ENCODE measurements around the gene CFDP1.
A peak's percentile ranks its signal among the peaks of the same experiment; 100 is the strongest.
"Not testable (repeated sequence)": the region's sequence is repeated elsewhere in the genome, so short reads cannot be mapped to it uniquely, and the experiment has no call there.

The CFDP1 gene

GRCh38 chr16:75461575-75461974 is 28.3 kb upstream of the CFDP1 start:
- peak in 1 of 10 donors; percentile 7 for DNase-seq
- intact Hi-C loops (cut with DNase I) = loop anchor here (10.0 kb wide), 1 partner anchor 163 kb away; the partner anchor contains the start of gene ADAT1

DNA sequence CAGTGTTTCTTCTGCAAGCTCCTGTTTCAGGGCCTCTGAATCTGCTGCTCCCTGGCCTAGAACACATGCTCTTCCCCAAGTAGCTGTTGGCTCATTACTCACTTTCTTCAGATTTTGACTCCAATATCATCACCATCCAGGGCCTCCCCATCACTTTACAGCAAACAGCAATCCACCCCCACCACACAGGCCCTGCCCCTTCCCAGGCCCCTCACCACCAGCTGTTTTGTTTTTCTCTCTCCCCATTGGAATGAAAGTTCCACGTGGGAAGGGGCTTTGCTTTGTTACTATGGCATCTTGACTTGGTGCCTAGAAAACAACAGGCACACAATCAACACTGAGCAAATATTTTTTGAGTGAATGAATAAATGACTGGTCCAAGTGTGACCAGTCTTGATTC is 27.1 kb upstream of the CFDP1 start:
- DNase-seq = peak in 1 of 10 donors; percentile 14
- intact Hi-C loops (cut with DNase I) = loop anchor here (10.0 kb wide), 1 partner anchor 164 kb away; the partner anchor contains the start of gene ADAT1

DNA sequence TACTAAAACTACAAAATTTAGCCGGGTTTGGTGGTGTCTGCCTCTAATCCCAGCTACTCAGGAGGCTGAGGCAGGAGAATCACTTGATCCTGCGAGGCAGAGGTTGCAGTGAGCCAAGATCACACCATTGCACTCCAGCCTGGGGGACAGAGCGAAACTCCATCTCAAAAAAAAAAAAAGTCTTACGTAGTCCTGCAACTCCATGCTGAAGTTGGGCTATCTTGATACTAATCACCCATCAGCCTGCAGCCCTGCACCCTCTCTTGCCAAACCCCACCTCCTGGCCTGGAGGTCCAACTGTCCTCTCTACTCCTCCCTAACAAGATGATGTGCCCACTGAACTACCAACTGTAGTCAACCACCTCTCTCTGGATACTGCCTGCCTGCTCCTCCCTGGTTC is 26.4 kb upstream of the CFDP1 start:
- no peak for DNase-seq
- intact Hi-C loops (cut with DNase I) = loop anchor here (10.0 kb wide), 1 partner anchor 165 kb away; the partner anchor contains the start of gene ADAT1

GRCh38 chr16:75458439-75458838 is 25.1 kb upstream of the CFDP1 start:
- intact Hi-C loops (cut with DNase I) = no loop called here
- no peak for DNase-seq

DNA sequence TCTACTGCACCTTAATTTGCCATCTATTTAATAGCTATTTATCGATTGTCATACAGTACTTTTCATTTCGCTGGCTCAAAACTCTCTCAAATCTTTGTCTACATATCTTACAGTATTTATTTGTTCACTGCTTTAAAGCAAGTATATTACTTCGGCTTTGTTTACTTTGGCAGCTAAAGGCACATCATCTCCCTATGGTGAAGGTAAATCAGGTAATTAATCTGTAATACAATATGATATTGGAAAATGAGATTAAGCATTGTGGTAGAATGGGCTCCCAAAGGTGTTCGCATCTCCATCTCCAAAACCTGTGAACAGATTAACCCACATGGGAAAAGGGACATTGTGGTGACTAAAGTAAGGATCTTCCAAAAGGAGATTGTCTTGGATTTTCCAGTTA is 24.7 kb upstream of the CFDP1 start:
- no peak for DNase-seq
- intact Hi-C loops (cut with DNase I) = no loop called here

DNA sequence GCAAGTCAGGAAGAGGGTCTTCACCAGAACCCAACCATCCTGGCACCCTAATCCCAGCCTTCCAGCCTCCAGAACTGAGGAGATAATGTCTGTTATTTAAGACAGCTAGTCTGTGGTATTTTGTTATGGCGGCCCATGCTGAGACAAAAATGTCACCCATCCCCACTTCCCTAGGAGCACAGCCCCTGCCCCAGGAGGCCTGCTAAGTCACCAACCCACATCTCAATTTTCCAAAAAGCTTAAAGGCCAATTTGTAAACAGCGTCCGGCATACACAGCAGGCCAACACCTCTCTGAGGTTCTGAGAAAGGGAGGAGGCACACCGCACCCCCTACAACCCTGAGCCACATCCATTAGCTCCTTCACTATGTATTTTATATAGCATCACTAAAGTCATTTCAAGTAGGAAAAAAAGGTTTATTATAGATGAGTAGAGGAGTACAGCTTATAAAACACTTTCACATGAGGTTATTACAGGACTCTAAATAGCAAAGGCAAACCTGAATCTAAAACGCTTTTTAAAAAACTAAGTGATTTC is 24.2 kb upstream of the CFDP1 start:
- intact Hi-C loops (cut with DNase I) = no loop called here
- DNase-seq = no peak

GRCh38 chr16:75456971-75457370 is 23.7 kb upstream of the CFDP1 start:
- no peak for DNase-seq
- intact Hi-C loops (cut with DNase I) = no loop called here

DNA sequence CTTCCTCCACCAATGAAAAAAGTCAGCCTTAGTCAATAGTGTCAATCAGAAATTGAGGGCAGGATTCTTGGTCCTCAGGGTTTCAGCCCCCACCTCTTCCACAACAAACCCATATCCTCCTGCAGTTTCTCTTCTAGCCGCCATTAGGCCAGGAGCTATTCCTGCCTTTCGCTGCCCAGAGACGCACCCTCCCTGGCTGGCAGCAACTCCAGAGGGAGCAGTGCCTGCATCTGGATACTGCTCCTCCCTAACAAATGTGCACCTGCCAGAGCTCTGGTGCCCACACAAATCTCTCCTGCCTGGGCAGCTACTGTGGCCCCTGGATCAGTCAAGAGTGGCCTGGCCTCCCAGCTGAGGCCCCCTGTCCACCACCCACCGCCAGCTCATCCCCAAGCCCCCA is 23.2 kb upstream of the CFDP1 start:
- intact Hi-C loops (cut with DNase I); DNase-seq: not testable (repeated sequence)

- DNase-seq = no peak
Observed at GRCh38 chr16:75455677-75456076, 22.4 kb upstream of the CFDP1 start.

GRCh38 chr16:75452464-75453190 is 19.3 kb upstream of the CFDP1 start:
- DNase-seq = no peak
- intact Hi-C loops (cut with DNase I) = no loop called here

More at GRCh38 chr16:75455677-75456076, 22.4 kb upstream of the CFDP1 start:
- intact Hi-C loops (cut with DNase I) = no loop called here

DNA sequence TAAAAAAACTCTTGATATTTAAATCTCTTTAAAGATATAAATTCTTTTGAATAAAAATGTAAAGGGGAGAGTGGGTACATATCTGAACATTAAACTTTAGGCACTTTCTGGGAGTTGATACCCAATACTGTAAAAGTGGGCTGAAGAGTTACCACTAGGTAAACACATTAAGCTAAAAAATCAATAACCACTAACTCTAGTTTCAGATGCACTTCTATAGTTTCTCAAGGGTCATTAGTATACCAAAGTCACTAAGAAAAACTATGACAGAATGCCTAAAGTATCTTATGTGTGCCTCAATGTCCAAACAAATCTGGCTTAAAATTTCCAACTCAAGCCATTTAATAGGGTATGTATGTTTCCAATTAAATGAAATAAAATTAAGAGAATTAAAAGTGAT is 13.1 kb upstream of the CFDP1 start:
- intact Hi-C loops (cut with DNase I) = no loop called here
- no peak for DNase-seq

DNA sequence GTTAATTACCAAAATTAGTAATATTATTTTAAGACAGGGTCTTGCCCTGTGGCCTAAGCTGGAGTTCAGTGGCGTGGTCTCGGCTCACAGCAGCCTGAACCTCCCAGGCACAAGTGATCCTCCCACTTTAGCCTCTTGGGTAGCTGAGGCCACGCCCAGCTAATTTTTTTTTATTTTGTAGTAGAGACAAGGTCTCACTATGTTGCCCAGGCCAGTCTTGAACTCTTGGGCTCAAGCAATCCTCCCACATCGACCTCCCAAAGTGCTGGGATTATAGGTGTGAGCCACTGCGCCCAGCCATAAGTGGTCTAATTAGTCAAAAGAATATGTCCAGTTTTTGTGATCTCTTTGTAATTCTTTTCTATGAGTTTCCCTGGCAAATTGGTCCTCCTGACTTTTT is 12.0 kb upstream of the CFDP1 start:
- DNase-seq = no peak
- intact Hi-C loops (cut with DNase I) = no loop called here

GRCh38 chr16:75443298-75443697 is 10.0 kb upstream of the CFDP1 start:
- intact Hi-C loops (cut with DNase I) = no loop called here
- no peak for DNase-seq

DNA sequence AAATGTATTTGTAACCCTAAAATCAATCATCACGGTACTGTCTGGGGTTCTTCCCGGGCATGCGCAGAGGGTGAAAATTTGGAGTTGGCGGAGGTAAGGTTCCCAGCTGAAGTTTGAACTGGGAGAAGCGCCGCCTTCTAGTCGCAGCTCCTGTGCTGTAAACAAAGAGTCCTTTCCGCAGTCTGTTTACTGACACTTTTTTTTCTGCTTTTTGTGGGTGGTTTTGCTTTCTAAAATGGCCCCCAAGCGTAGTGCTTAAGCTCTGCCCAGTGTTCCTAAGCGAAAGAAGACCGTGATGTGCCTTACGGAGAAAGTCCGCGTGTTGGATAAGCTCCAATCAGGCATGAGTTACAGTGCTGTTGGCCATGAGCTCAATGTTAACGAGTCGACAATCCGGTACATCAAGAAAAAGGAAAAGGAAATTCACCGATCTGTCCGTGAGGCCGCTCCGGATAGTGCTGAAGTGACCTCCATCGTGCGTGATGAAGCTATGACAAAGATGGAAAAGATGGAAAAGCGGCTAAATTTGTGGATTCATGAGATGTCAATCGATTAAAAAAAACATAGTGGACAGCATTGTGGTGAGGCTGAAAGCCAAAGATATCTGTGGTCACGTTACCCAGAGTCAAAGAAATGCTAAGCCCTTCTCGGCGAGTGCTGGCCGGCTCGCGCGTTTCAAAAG is 570 bp upstream of the CFDP1 start:
- intact Hi-C loops (cut with DNase I) = loop anchor here (2.0 kb wide), 1 partner anchor 31 kb away; the partner anchor contains the start of gene TMEM170A
- peak in 6 of 10 donors; percentile 16 to 87 (median 48) for DNase-seq

DNA sequence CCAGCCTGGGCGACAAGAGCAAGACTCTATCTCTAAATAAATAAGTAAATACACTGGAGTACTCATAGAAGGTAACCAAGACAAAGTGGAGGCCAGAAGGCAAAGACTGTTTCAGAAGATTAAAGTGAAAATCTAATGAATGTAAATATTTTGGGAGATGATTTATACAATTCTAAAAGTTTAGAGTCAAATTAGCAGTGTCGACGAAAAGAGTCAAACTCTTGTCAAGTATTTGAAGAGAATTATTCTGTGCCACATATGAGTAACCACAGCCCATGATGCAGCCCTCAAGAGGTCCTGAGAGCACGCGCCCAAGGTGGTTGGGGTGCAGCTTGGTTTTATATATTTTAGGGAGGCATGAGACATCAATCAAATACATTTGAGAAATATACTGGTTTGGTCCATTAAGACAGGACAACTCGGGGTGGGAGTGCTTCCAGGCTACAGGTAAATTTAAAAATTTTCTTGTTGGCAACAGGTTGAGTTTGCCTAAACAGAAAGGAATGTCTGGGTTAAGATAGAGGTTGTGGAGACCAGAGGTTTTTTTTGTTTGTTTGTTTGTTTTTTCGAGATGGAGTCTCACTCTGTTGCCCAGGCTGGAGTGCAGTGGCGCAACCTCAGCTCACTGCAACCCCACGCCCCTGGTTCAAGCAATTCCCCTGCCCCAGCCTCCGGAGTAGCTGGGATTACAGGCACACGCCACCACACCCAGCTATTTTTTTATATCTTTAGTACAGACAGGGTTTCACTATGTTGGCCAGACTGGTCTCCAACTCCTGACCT is 3.5 kb downstream of the CFDP1 start:
- intact Hi-C loops (cut with DNase I) = no loop called here
- DNase-seq = no peak

DNA sequence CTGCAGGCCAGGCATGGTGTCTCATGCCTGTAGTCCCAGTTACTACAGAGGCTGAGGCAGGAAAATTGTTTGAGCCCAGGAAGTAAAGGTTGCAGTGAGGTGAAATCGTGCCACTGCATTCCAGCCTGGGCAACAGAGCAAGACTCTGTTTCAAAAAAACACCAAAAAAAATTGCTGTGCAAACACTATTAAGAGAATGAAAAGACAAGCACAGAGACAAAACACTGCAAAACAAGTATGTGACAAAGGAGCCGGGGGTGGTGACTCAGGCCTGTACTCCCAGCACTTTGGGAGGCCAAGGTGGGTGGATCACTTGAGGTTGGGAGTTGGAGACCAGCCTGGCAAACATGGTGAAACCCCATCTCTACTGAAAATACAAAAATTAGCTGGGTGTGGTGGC is 6.8 kb downstream of the CFDP1 start:
- DNase-seq; intact Hi-C loops (cut with DNase I): not testable (repeated sequence)

- DNase-seq; intact Hi-C loops (cut with DNase I): not testable (repeated sequence)
Observed at GRCh38 chr16:75424105-75424762, 9.1 kb downstream of the CFDP1 start.

GRCh38 chr16:75423723-75424104 is 9.6 kb downstream of the CFDP1 start:
- DNase-seq = no peak
- intact Hi-C loops (cut with DNase I) = no loop called here

DNA sequence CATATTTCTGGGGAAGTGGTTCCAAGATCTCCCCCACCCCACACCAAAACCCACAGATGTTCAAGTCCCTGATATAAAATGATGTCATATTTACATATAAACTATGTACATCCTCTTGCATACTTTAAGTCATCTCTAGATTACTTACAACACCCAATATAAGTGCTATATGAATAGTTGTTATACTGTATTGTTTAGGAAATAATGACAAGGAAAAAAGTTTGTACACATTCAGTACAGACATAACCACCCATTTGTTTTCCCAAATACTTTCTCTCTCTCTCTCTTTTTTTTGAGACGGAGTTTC is 11.5 kb downstream of the CFDP1 start:
- no peak for DNase-seq
- intact Hi-C loops (cut with DNase I) = no loop called here

Data from posterior cingulate gyrus (tissue), 11 donors.